GM19372 (cell line): ENCODE measurements around the gene CDH13.

Experiments
- ATAC-seq: cut with Tn5 transposase; IDR thresholded peaks from one replicate; pipeline ENCODE4 v1.9.1; 2021; ENCODE audit warnings: mild to moderate bottlenecking, low read depth, moderate library complexity; ENCODE audit not compliant: unreplicated experiment

The CDH13 gene

DNA sequence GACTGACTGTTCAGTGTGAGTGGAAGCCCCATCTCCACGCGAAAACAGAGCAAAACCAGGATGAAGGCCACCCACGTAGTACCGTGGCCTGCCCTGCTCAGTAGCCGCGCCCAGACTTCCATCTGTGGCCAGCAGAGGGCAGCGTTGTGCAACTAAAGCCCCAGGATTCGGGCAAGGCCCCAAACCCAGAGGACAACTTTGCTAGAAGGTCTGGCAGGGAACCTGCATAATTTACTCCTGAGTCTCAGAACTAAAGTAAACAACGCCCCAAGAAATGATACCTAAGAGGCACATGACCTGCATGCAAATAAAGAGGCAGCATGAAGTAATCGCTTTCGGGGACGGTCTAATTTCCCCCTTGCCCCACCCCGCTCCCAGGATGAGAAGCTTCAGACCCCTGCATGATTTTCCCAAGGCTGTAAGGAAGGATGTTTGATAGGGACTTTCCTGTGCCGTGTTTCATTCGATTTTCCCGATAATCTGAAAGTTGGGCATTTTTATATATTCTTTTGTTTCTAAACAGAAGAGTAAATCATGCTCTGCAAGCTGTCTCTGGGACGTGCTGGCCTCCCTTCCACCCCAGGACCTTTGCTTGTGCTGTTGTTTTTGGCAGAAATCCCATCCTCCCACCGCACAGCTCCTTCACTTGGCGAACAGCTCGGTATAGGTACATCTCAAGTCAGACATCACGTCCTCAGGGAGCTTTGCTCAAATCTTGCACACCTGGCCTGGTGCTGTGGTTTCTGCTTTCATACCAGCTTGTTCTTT, 1199.6 kb downstream of the CDH13 start:
- ATAC-seq, result no peak

DNA sequence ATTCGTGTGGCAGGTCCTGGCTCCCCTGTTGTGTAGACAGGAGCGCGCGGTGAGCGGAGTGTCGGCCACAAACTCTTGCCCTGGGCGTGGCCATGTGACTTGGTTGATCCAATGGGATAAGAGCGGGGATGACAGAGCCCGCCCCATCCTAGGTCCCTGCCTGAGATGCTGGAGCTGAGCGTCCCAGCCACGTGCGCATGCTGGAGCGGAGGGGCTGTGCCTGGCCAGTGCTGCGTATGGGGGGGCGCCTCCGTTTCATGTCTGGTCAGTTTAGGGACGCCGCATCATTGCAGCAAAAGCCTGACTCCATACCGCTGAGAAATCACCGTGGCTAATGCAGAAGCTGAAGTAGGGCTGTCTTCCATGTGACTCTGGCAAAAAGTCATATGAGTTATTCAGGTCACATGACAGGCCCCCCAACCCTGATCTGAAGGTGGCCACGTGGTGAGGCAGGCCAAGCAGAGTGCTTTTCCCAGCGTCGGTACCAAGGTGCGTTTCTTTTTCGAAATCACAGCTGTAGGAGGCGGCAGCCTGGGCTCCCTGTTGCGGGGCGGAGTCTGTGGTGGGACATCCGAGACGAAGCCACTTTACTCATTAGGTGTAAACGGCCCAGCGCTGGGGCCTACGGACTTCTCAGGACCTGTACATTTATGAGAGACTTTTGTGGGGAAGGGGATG, 1203.5 kb downstream of the CDH13 start:
- ATAC-seq, result no peak

DNA sequence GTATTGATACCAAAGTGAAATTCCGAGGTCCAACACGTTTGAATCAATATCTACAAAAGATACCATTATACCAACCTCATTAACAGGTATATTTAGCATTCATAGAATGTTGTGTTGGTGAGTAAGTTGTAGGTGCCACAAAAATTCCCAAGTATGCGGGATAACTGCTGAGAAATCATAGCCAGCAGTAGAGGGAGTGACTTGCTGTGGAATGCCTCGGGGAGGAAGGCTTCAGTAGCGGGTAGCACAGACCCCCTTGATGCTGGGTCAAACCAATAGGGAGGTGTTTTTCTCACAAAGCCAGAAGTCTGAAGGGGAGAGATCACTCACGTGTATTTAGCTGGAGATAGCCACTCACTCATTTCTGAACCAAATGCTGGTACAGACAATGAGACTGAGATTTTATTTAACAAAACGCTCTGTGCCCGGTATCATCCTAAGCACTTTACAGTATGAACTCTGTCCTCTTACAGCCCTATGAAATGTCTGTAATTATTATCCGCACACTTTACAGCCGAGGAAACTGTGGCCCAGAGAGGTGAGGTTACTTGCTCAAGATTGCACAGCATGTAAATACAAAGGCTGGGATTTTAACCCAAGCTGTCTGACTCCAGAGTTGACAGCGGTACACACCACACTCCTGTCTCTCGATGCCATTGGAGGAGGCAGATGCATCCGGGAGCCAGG, 1204.1 kb downstream of the CDH13 start:
- no peak for ATAC-seq

DNA sequence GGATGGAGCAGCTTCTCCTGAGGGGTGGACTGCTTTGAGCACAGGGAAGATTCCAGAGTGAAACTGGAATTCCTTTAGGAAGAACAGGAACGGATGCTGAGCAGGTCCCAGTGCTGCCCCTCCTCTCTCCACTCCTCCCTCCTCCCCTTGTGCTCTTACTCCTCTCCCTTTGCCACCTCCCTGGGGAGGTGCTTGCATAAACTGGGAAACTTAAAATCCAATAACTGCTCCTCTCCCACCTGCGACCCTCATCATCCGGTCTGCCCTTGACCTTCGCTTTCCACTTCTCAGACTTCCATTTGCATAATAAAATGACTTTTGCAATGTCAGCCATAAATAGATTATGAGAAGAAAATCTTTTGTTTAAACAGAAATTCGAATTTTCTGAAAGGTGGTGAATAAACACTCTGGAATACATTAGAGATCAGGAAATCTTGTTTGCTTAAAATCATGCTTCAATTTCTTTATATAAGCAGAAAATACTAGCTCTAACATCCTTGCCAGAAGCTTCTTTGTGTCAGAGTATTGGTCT, 1204.8 kb downstream of the CDH13 start:
- no peak for ATAC-seq

DNA sequence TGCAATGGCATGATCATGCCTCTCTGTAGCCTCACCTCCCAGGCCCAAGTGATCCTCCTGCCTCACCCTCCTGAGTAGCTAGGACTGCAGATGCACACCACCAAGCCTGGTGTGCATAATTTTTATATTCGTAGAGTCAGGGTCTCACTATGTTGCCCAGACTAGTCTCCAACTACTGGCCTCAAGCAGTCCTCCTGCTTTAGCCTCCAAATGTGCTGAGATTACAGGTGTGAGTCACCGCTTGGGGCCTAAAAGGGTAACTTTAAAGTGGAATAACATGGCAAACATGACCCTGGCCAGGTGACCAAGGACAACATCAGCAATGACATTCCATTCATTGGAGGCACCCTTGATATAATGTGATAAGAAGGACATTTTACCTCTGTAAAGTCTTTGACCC, 1207.2 kb downstream of the CDH13 start:
- no peak for ATAC-seq

DNA sequence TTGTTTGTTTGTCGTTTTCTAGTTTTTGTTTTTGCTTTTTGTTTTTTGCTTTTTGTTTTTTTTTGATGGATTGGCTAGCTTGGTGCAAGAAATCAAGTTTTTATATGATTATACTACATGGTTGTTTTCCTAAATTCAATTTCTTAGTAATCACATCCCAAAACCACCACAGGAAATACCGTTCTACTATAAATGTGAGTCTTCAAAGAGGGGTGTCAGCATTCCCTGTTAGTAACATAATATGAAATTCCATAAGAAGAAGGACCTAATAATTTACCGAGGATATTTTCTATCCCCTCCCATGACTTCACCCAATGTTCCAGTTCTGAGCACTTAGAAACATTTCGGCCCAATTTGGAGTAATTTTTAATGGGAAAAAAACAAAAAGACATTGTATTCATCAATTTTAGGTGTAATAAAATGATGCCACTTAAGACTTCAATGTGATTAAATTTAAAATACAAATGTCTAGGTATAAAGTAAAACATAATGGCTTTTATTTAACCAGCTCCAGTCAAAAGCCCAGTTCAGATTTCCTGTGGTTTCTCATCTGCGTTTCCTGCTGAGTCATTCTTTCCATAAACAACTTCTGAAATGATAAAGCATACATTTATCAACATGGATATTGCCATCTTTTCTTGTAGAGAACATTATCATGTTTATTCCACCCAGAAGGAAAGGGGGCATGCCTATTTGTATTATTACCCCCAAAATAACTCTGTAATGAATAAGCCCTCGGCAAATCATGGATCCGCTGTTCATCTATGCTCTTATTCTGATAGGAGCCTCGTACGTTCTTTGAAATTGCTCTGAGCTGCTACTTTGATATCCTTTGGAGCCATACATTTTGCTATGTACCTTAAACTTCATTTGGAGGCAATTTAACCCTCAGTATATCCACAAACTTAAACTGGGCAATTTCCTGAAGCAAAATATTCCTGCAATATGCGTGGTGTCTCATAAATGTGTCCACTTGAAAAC, 1209.1 kb downstream of the CDH13 start:
- ATAC-seq, result no peak

DNA sequence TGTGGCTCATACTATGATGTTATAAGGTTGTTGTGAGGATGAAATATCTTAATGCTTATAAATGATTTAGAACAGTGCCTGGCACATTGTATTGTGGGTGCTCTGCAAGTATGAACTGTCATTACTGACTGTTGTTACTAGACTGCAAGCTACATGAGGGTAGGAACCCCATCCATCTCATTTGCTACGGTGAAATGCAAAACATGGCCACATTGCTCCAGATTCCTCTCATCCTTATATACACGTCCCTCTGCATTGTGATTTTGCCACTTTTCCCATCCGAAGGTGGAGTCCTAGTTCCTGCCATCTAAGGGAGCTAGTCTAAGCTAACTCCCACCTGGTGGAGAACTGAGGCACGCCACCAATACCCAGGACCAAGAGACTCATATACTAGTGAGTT, 1210.8 kb downstream of the CDH13 start:
- no peak for ATAC-seq

DNA sequence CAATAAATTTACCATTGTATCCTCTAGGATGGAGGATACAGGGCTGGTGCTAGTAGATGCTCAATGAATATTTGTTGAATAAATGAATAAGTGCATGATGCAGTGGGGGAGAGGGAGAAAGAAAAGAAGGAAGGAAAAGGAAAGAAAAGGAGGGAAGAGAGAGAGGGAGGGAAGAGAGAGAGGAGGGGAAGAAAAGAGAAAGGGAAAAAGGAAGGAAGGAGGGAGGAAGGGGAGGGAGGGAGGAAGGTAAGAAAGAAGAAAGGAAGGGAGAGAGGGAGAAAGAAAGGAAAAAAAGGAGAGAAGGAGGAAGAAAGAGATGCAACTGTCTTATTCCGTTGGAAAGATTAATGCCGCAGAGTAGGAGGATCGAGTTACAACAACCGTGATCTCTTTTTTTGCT, 1211.4 kb downstream of the CDH13 start:
- ATAC-seq, result no peak

DNA sequence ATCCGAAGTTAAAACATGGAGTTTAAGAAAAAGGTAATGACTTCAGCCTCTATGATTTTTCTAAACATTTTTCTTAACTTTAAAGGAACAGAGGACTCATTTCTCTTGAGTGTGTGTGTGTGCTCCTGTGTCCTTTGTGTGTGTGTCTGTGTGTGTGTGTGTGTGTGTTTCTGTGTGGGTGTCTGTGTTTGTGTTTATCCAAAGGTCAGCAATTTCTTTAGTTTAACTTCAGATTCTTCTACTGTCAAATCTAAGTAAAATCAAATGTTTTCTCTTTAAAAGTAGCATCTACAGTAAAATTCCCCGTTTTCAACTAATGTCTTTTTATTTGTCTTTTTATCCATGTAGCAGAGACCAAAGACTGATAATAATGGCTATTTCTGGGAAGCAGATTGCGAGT, 1212.8 kb downstream of the CDH13 start:
- ATAC-seq, result no peak

DNA sequence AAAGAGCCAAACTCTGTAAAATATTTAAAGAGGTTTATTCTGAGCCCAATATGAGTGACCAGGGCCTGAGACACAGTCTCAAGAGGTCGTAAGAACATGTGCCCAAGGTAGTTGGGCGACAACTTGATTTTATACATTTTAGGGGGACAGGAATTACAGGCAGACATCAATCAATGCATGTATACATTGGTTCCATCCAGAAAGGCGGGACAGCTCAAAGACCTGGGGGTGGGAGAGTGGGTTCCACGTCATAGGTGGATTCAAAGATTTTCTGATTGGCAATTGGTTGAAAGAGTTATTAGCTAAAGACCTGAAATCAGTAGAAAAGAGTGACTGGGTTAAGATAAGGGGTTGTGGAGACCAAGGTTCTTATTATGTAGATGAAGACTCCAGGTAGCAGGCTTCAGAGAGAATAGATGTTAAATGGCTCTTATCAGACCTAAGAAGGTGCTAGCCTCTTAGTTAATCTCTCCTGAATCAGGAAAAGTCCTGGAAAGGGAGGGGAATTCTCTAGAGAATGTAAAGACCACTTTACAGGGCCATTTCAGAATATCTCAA, 1213.4 kb downstream of the CDH13 start:
- no peak for ATAC-seq

DNA sequence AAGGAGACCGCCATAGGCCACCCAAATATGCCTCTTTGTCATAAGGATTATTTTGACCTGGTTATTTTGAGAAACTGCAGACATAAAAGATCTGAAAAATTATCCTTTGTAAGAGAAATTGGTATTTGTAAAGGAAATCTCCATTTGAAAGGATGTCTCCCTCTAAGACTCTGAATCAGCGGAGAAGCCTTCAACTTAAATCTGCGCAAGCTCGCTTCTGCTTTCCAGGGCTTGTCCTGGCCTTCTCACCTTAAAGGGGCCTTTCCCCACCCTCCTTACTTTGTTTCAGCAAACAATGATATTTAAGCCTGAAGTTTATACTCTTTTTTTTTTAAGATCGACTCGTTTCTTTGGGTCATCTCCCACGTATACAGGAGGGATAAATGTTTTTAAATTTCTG, 1215.5 kb downstream of the CDH13 start:
- ATAC-seq, result no peak

DNA sequence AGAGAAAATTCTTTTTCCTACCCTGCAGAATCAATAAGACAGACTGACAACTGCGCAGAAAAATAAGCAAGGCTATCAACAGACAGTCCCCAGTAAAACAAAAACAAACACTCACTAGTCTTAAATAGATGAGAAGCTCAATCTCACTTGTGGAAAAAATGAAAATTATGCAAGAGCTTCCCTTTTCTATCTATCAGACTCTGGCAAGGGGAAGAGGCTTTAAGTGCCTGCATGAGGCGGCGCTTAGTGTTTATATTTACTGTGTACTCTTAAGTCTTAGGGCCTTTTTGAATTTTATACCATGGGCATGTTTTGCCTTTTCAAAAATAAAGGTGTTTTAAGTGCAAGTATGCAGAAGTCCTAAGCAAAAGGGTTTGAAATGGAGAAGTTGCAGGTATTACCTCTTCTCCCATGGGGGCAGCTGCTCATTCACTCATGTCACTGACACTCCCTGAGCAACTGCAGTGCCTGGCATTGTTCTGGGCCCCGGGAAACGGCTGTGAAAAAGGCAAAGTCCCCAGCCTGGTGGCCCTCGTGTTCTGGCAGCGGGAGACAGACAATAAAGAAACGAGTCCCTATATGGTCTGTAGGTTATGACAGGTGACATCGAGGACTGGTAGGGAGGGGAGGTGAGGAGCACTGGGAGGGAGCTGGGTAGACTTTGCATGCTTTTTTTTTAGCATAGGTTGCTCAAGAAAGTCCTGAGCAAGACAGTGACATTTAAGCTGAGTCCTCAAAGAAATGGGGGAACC, 1216.2 kb downstream of the CDH13 start:
- no peak for ATAC-seq

DNA sequence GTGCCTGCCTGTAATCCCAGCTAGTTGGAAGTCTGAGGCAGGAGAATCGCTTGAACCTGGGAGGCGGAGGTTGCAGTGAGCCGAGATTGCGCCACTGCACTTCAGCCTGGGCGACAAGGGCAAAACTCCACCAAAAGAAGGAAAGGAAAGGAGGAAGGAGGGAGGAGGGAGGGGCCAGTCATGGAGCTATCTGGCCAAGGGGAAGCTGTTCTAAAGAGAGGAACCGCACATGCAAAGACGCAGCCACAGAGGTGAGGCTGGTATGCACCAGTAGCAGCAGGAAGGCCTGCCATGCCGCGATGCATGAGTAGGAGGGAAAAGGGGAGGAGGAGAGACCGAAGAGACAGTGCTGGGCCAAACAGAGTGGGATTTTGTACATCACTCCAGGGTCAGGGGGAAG, 1216.9 kb downstream of the CDH13 start:
- no peak for ATAC-seq

DNA sequence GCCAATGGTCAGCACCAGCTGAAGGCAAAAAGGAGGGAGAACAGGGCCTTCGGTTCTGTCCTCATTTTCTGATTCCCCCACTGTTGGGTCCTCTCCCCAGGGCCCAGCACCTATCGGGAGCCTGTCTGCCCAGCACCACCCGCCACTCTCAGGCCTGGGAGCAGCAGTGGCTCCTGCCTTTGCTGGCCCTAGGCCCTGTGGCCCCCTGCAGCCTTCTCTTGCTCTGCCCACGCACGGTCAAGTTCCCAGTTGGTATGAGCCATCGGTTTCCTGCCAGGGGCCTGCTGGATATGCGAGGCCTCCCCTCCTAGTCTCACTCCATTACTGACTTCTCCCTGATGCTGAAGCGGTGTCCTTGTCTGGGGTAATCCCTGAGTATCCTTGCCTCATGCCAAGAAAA, 1218.5 kb downstream of the CDH13 start:
- no peak for ATAC-seq

DNA sequence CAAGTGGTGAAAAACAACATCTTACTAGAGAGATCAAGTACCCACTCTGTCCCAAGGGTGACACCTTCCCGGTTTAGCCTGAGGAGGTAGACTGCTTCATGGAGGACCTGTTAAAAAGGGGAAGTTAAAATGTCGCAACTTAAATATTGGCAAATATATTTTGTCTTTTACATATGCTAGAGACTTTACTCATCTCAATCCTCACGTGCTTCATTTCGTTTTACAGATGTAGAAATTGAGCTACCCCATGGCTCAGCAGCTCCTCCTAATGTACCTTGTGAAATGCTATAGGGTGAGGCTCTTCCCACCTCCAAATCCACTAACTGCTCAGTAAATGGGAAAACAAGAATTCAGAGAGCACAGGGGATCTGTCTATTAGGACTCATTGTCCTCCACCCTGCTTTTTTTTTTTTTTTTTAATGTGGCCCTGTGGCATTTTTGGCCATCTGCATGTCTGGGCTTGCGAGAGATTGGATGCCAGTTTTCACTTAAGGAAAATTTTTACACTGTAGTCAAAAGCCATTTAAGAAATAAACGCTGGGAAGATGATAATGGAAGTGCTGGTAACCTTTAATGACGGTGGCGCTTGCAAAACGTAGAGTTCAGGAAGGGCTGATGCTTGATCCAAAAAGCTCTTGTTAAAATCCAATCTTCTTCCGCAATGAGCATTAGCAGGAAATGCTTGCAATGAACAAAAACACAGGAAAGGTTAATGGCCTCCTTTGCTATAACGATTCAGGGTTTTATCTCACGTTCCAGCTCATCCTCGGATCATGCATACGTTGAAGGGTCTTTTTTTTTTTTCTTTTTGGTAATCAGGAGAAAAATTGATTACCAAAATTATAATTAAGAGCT, 1220.8 kb downstream of the CDH13 start:
- ATAC-seq, result no peak

DNA sequence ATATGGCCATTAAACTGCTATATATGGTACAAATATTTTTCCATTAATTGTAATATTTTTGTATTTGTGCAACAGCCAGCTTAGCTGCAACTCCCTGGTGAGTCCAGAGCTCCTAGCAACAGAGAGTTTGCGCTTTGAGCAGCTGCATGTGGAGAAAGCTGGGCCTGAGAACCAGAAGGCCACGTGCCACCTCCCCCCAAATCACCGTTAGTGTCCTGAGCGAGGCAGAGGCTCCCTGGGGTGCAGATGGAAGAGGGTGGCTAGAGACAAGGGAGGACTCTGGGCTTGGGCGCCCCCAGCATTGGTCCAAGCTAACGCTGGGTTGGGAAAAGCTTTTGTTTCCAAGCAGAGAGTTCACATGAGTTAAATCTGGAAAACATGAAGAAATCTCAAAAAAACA, 1222.7 kb downstream of the CDH13 start:
- ATAC-seq, result no peak
